Measurements from ENCODE around the gene GPC6.

The GPC6 gene

GRCh38 chr13:93853912-93854311, 627.3 kb downstream of the GPC6 start:
- TF ChIP-seq EZH2phosphoT487 (conservative IDR thresholded peaks at IDR 0.05; ENCODE audit: low read length) = no peak
- no peak for TF ChIP-seq CTCF (IDR thresholded peaks at IDR 0.05; ENCODE audit: insufficient read depth, low read length, poor library complexity, severe bottlenecking)
- no peak overlapping the region for H3K4me3 ChIP-seq (ENCODE audit: insufficient read depth, low read length, poor library complexity, severe bottlenecking)
- H3K9ac ChIP-seq (ENCODE audit: low read length) = no peak overlapping the region
- no peak overlapping the region for H3K4me2 ChIP-seq (ENCODE audit: low read depth, low read length, poor library complexity, severe bottlenecking)
- no peaks in the 10 kb centered on the region for H3F3A ChIP-seq (ENCODE audit: insufficient read depth)
- no peaks in the 10 kb centered on the region for H3K27me3 ChIP-seq (ENCODE audit: low read length)
- H3K79me2 ChIP-seq (ENCODE audit: insufficient read depth, low read length) = no peaks in the 10 kb centered on the region
- H2AFZ ChIP-seq (ENCODE audit: low read depth, low read length, severe bottlenecking) = no peak overlapping the region
- no peaks in the 10 kb centered on the region for H3K9me3 ChIP-seq (ENCODE audit: insufficient read depth, low read length)
- H4K20me1 ChIP-seq (ENCODE audit: low read depth, low read length) = no peaks in the 10 kb centered on the region
- H3K27ac ChIP-seq (ENCODE audit: low read depth, low read length) = no peak overlapping the region
- no peaks in the 10 kb centered on the region for H3K9me2 ChIP-seq (replicated peaks; ENCODE audit: insufficient read depth, low read length)
- H3K36me3 ChIP-seq (ENCODE audit: low read length) = no peaks in the 10 kb centered on the region

GRCh38 chr13:93857126-93857525, 630.5 kb downstream of the GPC6 start:
- Histone ChIP-seq H3K36me3 (ENCODE audit: low read length) (no peaks in the 10 kb centered on the region), H3F3A (ENCODE audit: insufficient read depth) (no peaks in the 10 kb centered on the region), H3K4me2 (ENCODE audit: low read depth, low read length, poor library complexity, severe bottlenecking) (no peak overlapping the region), H4K20me1 (ENCODE audit: low read depth, low read length) (no peaks in the 10 kb centered on the region), H2AFZ (ENCODE audit: low read depth, low read length, severe bottlenecking) (no peak overlapping the region), H3K9me2 (replicated peaks; ENCODE audit: insufficient read depth, low read length) (no peaks in the 10 kb centered on the region), H3K4me3 (ENCODE audit: insufficient read depth, low read length, poor library complexity, severe bottlenecking) (no peak overlapping the region), H3K27me3 (ENCODE audit: low read length) (no peaks in the 10 kb centered on the region), H3K9me3 (ENCODE audit: insufficient read depth, low read length) (no peaks in the 10 kb centered on the region), H3K79me2 (ENCODE audit: insufficient read depth, low read length) (no peaks in the 10 kb centered on the region), H3K27ac (ENCODE audit: low read depth, low read length) (no peak overlapping the region), H3K9ac (ENCODE audit: low read length) (no peak overlapping the region)
- TF ChIP-seq EZH2phosphoT487 (conservative IDR thresholded peaks at IDR 0.05; ENCODE audit: low read length) (no peak), CTCF (IDR thresholded peaks at IDR 0.05; ENCODE audit: insufficient read depth, low read length, poor library complexity, severe bottlenecking) (no peak)

- Histone ChIP-seq H3K4me3 (ENCODE audit: insufficient read depth, low read length, poor library complexity, severe bottlenecking) (no peak overlapping the region), H3K27ac (ENCODE audit: low read depth, low read length) (no peak overlapping the region), H3K27me3 (ENCODE audit: low read length) (no peaks in the 10 kb centered on the region), H3K9me3 (ENCODE audit: insufficient read depth, low read length) (no peaks in the 10 kb centered on the region), H2AFZ (ENCODE audit: low read depth, low read length, severe bottlenecking) (no peak overlapping the region), H3K9me2 (replicated peaks; ENCODE audit: insufficient read depth, low read length) (no peaks in the 10 kb centered on the region), H3K36me3 (ENCODE audit: low read length) (no peaks in the 10 kb centered on the region), H3F3A (ENCODE audit: insufficient read depth) (no peaks in the 10 kb centered on the region), H3K79me2 (ENCODE audit: insufficient read depth, low read length) (no peaks in the 10 kb centered on the region), H4K20me1 (ENCODE audit: low read depth, low read length) (no peaks in the 10 kb centered on the region), H3K9ac (ENCODE audit: low read length) (no peak overlapping the region), H3K4me2 (ENCODE audit: low read depth, low read length, poor library complexity, severe bottlenecking) (no peak overlapping the region)
- TF ChIP-seq EZH2phosphoT487 (conservative IDR thresholded peaks at IDR 0.05; ENCODE audit: low read length) (no peak), CTCF (IDR thresholded peaks at IDR 0.05; ENCODE audit: insufficient read depth, low read length, poor library complexity, severe bottlenecking) (no peak)
Measured at GRCh38 chr13:93859716-93860115, 633.1 kb downstream of the GPC6 start.
